Fibroblast of lung (primary cell): Measurements from ENCODE around the gene SLIT3. TPM values are rescaled to one million over a fixed set of nuclear protein-coding genes. Genes with fewer than 3 reads are reported as not detected.

Source experiments
- DNase-seq, 2 donors: peaks; one replicate each; pipeline versions ENCODE4 v3.0.0 to v3.0.0-alpha.2; 2010; ENCODE audit warnings: low read depth in 2 of 2
- H2AFZ ChIP-seq: 2 replicates; pipeline ENCODE4 v1.5.1; 2012; ENCODE audit warnings: low read length, control low read depth, inconsistent platforms
- H3K27ac ChIP-seq: 2 replicates; pipeline ENCODE4 v1.5.1; 2011; ENCODE audit warnings: low read length, control low read depth; ENCODE audit not compliant: insufficient read depth
- H3K27me3 ChIP-seq: 2 replicates; pipeline ENCODE4 v1.5.1; 2011; ENCODE audit warnings: mild to moderate bottlenecking, low read length; ENCODE audit not compliant: control insufficient read depth, insufficient read depth
- H3K36me3 ChIP-seq: 2 replicates; pipeline ENCODE4 v1.5.1; 2011; ENCODE audit warnings: low read length; ENCODE audit not compliant: control insufficient read depth, insufficient read depth
- H3K4me1 ChIP-seq: 2 replicates; pipeline ENCODE4 v1.5.1; 2011; ENCODE audit warnings: low read length; ENCODE audit not compliant: control insufficient read depth, insufficient read depth; ENCODE audit errors: extremely low read depth
- H3K4me2 ChIP-seq: 2 replicates; pipeline ENCODE4 v1.5.1; 2011; ENCODE audit warnings: low read length, control low read depth; ENCODE audit not compliant: insufficient read depth; ENCODE audit errors: extremely low read depth
- H3K4me3 ChIP-seq, 4 experiments: fragments of 200-600 bp in 1 of 4; sonication (generic) in 1 of 4; replicated peaks in 1 of 4; 2 replicates each; pipeline ENCODE4 v1.5.1; 2011 to 2016; ENCODE audit warnings: low read length in 4 of 4, low read depth in 3 of 4, mild to moderate bottlenecking in 3 of 4, control low read depth in 2 of 4, inconsistent platforms in 1 of 4, mixed read lengths in 1 of 4; ENCODE audit not compliant: insufficient read depth in 1 of 4; ENCODE audit errors: control extremely low read depth in 1 of 4
- H3K79me2 ChIP-seq: 2 replicates; pipeline ENCODE4 v1.5.1; 2012; ENCODE audit warnings: mild to moderate bottlenecking, low read length, inconsistent platforms; ENCODE audit not compliant: control insufficient read depth, insufficient read depth
- H3K9ac ChIP-seq: 2 replicates; pipeline ENCODE4 v1.5.1; 2011; ENCODE audit warnings: mild to moderate bottlenecking, low read length, control low read depth; ENCODE audit not compliant: insufficient read depth
- H3K9me3 ChIP-seq: 2 replicates; pipeline ENCODE4 v1.5.1; 2012; ENCODE audit warnings: low read depth, low read length; ENCODE audit not compliant: control insufficient read depth, insufficient read depth
- H4K20me1 ChIP-seq: 2 replicates; pipeline ENCODE4 v1.5.1; 2011; ENCODE audit warnings: low read length; ENCODE audit not compliant: control insufficient read depth, insufficient read depth; ENCODE audit errors: extremely low read depth
- EZH2 ChIP-seq: IDR thresholded peaks from 2 replicates; pipeline ENCODE4 v1.5.1; 2012; ENCODE audit warnings: low read length, control low read depth, mild to moderate bottlenecking; ENCODE audit errors: missing control alignments
- polyA plus RNA-seq, 2 donors: library from polyadenylated mRNA; depleted of rRNA in 1 of 2; stranded (reverse) in 1 of 2; unstranded in 1 of 2; fragments of >200 nt; gene quantifications; 2 replicates each; pipeline ENCODE4 v1.2.1, GENCODE V29; 2011 to 2012; ENCODE audit warnings: missing spikeins in 1 of 2
- total RNA-seq: library from RNA; depleted of rRNA; stranded (reverse); fragments of >200 nt; gene quantifications from 2 replicates; pipeline ENCODE4 v1.2.1, GENCODE V29; 2014
- TF ChIP-seq, protein P1 (sequence below), 2 donors: IDR thresholded peaks in 1 of 2; conservative IDR thresholded peaks in 1 of 2; 1 replicate in 1 of 2; 2 replicates in 1 of 2; pipeline ENCODE4 v1.5.1; 2011 to 2012; ENCODE audit warnings: low read length in 2 of 2, control low read depth in 1 of 2, inconsistent platforms in 1 of 2, low read depth in 1 of 2, mild to moderate bottlenecking in 1 of 2

Gene SLIT3
- total and polyA plus RNA-seq, 2 donors (not counting 1 experiment from before 2014, with no cell fraction given), result 1.6 to 4.6 TPM

DNA sequence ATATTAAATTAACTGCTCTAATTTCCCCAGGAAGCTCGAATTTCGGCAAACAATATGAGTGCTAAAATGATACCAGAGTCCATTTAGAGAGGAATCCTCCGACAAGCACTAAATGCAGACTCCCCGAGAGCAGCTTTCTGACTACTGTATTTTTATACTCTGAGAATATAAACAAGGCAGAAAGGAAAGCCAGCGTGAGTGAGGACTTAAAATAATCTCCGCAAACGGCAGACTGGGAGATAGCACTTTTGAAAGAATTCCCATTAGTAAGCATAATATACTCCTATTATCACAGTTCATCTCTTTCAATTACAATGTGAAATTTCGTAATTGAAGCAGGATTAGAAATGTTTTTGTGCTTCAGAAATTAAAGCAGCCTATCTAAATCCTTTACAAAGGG, 452.4 kb downstream of the SLIT3 start:
- H3K79me2 ChIP-seq, result no peaks in the 10 kb centered on the region
- no peak overlapping the region for H3K27ac ChIP-seq
- no peak overlapping the region for H3K4me2 ChIP-seq
- no peaks in the 10 kb centered on the region for H3K9me3 ChIP-seq
- no peak for DNase-seq
- no peaks in the 10 kb centered on the region for H4K20me1 ChIP-seq
- TF ChIP-seq, protein P1, sequence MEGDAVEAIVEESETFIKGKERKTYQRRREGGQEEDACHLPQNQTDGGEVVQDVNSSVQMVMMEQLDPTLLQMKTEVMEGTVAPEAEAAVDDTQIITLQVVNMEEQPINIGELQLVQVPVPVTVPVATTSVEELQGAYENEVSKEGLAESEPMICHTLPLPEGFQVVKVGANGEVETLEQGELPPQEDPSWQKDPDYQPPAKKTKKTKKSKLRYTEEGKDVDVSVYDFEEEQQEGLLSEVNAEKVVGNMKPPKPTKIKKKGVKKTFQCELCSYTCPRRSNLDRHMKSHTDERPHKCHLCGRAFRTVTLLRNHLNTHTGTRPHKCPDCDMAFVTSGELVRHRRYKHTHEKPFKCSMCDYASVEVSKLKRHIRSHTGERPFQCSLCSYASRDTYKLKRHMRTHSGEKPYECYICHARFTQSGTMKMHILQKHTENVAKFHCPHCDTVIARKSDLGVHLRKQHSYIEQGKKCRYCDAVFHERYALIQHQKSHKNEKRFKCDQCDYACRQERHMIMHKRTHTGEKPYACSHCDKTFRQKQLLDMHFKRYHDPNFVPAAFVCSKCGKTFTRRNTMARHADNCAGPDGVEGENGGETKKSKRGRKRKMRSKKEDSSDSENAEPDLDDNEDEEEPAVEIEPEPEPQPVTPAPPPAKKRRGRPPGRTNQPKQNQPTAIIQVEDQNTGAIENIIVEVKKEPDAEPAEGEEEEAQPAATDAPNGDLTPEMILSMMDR (conservative IDR thresholded peaks at IDR 0.05 in 1 of 2, IDR thresholded peaks at IDR 0.05 in 1 of 2; ENCODE audit: low read depth in 1 of 2, low read length in 2 of 2), result no peak
- TF ChIP-seq EZH2, result no peak
- no peak overlapping the region for H3K4me3 ChIP-seq
- H2AFZ ChIP-seq, result no peak overlapping the region
- H3K9ac ChIP-seq, result no peak overlapping the region
- no peaks in the 10 kb centered on the region for H3K36me3 ChIP-seq
- H3K4me1 ChIP-seq, result no peaks in the 10 kb centered on the region
- no peaks in the 10 kb centered on the region for H3K27me3 ChIP-seq

DNA sequence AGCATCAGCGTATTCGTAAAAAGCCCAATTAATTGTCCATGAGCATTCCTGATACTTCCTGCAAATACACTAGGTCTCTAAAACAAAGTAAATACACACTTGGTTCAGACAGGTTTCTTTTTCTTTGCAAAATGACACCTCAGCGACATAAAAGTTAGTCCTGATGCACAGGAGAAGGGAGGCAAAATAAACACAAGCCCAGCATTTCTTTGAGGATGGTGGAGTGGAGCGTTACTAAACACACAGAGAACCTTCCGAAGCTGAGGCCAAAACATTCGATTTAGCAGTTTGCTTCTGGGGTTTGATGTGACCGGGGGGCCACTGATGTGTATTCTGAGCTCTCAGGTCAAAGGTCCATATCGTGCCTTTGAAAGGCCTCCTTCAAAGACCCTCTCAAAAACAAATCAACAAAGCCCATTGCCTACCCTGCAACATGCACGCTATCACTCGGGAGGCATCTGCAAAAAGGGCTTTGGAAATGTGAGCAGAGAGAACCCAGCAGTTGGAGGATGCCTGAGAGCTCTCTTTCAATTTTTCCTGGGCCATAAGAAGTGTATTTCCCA, 453.3 kb downstream of the SLIT3 start:
- Histone ChIP-seq H3K36me3 (no peaks in the 10 kb centered on the region), H3K9ac (no peak overlapping the region), H3K27ac (no peak overlapping the region), H3K4me3 (no peak overlapping the region), H3K9me3 (no peaks in the 10 kb centered on the region), H3K79me2 (no peaks in the 10 kb centered on the region), H3K4me2 (no peak overlapping the region), H4K20me1 (no peaks in the 10 kb centered on the region), H3K4me1 (no peaks in the 10 kb centered on the region), H3K27me3 (no peaks in the 10 kb centered on the region), H2AFZ (no peak overlapping the region)
- DNase-seq, result no peak
- no peak for TF ChIP-seq EZH2
- TF ChIP-seq, protein P1 (conservative IDR thresholded peaks at IDR 0.05 in 1 of 2, IDR thresholded peaks at IDR 0.05 in 1 of 2; ENCODE audit: low read depth in 1 of 2, low read length in 2 of 2), result no peak

DNA sequence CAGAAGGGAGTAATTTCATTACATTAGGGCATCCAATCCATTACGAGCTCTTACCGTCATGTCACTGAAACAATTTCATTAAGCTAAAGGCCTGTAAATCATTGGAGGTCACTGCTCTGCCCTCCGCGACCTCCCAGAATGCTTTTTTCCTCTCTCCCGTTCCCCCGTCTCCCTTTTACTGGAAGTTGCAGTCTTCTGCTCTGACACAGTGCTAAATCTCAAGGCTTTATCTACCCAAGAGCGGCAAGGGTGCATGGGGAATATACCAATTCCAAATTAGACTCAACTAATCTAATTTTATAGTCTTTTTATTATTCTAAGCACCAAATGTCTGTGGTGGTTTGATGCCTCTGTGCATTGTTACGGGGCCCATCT, 456.0 kb downstream of the SLIT3 start:
- Histone ChIP-seq H3K4me2 (no peak overlapping the region), H2AFZ (no peak overlapping the region), H3K27me3 (no peaks in the 10 kb centered on the region), H3K27ac (no peak overlapping the region), H3K9ac (no peak overlapping the region), H4K20me1 (no peaks in the 10 kb centered on the region), H3K36me3 (no peaks in the 10 kb centered on the region), H3K4me3 (no peak overlapping the region), H3K9me3 (no peaks in the 10 kb centered on the region), H3K79me2 (no peaks in the 10 kb centered on the region), H3K4me1 (no peaks in the 10 kb centered on the region)
- TF ChIP-seq, protein P1 (conservative IDR thresholded peaks at IDR 0.05 in 1 of 2, IDR thresholded peaks at IDR 0.05 in 1 of 2; ENCODE audit: low read depth in 1 of 2, low read length in 2 of 2), result no peak
- no peak for TF ChIP-seq EZH2
- DNase-seq, result no peak
